IMR-90 (cell line): ENCODE data around the gene BCL11B. TPM values are rescaled to one million over a fixed set of nuclear protein-coding genes. Genes with fewer than 3 reads are reported as not detected.

Experiments used
- ATAC-seq: fragments of 200-7000 bp; cut with Tn5 transposase; 2 replicates; pipeline ENCODE4 v1.9.1; 2020; ENCODE audit warnings: low read depth, mild to moderate bottlenecking, moderate library complexity
- BruUV-seq: library from RNA; stranded (reverse); fragments of 400-500 nt; replicated peaks from 2 replicates; lab custom pipeline; 2021; lab: Mats Ljungman, UMichigan
- CTCF ChIA-PET: fragments of 300-600 bp; formaldehyde crosslinking; extraction: SDS; loops from one replicate; lab custom pipeline; 2021; ENCODE audit warnings: antibody characterized with exemption; lab: Yijun Ruan, JAX
- POLR2A ChIA-PET: fragments of 300-600 bp; sonication (Branson Sonifier 250); formaldehyde crosslinking; loops from one replicate; lab custom pipeline; 2022; ENCODE audit warnings: antibody characterized with exemption; ENCODE audit not compliant: unreplicated experiment; lab: Charles Lee
- DNase-seq: peaks from one replicate; pipeline ENCODE4 v3.0.0; 2013
- H2AFZ ChIP-seq: replicated peaks from 2 replicates; pipeline ENCODE3; 2013; ENCODE audit warnings: low read length, mild to moderate bottlenecking; ENCODE audit not compliant: poor library complexity
- H2AK5ac ChIP-seq: 2 replicates; pipeline ENCODE4 v1.6.1; 2013; ENCODE audit warnings: low read depth, low read length, inconsistent platforms
- H2AK9ac ChIP-seq: replicated peaks from 2 replicates; pipeline ENCODE3; 2013; ENCODE audit warnings: mild to moderate bottlenecking, low read depth, low read length, moderate library complexity; ENCODE audit not compliant: poor library complexity
- H2BK120ac ChIP-seq: 2 replicates; pipeline ENCODE4 v1.6.1; 2013; ENCODE audit warnings: low read depth, low read length, inconsistent platforms
- H2BK15ac ChIP-seq: 3 replicates; pipeline ENCODE4 v1.6.1; 2013; ENCODE audit warnings: low read depth, low read length, inconsistent platforms
- H2BK20ac ChIP-seq: 2 replicates; pipeline ENCODE4 v1.6.1; 2013; ENCODE audit warnings: low read depth, mild to moderate bottlenecking, inconsistent platforms, low read length, moderate library complexity
- H2BK5ac ChIP-seq: 2 replicates; pipeline ENCODE4 v1.6.1; 2013; ENCODE audit warnings: mild to moderate bottlenecking, low read depth, low read length, inconsistent platforms; ENCODE audit not compliant: poor library complexity, severe bottlenecking
- H3K14ac ChIP-seq: replicated peaks from 2 replicates; pipeline ENCODE4 v1.6.1; 2013; ENCODE audit warnings: low read depth, low read length, inconsistent platforms
- H3K18ac ChIP-seq: 2 replicates; pipeline ENCODE4 v1.6.1; 2013; ENCODE audit warnings: low read depth, low read length, control low read depth
- H3K23ac ChIP-seq: 2 replicates; pipeline ENCODE4 v1.6.1; 2013; ENCODE audit warnings: low read depth, low read length, inconsistent platforms
- H3K27ac ChIP-seq: 2 replicates; pipeline ENCODE4 v1.5.1; 2013; ENCODE audit warnings: mild to moderate bottlenecking, control low read depth, low read length; ENCODE audit not compliant: insufficient read depth
- H3K27me3 ChIP-seq: 2 replicates; pipeline ENCODE4 v1.6.1; 2013; ENCODE audit warnings: low read length; ENCODE audit not compliant: control insufficient read depth, insufficient read depth
- H3K36me3 ChIP-seq: 2 replicates; pipeline ENCODE4 v1.6.1; 2013; ENCODE audit warnings: low read length, mixed read lengths; ENCODE audit not compliant: control insufficient read depth, insufficient read depth
- H3K4ac ChIP-seq: 2 replicates; pipeline ENCODE4 v1.6.1; 2013; ENCODE audit warnings: low read depth, low read length, inconsistent platforms
- H3K4me1 ChIP-seq: 2 replicates; pipeline ENCODE4 v1.6.1; 2013; ENCODE audit warnings: low read length, mixed read lengths; ENCODE audit not compliant: control insufficient read depth, insufficient read depth
- H3K4me2 ChIP-seq: 2 replicates; pipeline ENCODE4 v1.6.1; 2013; ENCODE audit warnings: low read depth, mild to moderate bottlenecking, control low read depth, low read length, moderate library complexity
- H3K4me3 ChIP-seq: 2 replicates; pipeline ENCODE4 v1.5.1; 2013; ENCODE audit warnings: low read depth, mild to moderate bottlenecking, control low read depth, low read length, moderate library complexity; ENCODE audit not compliant: insufficient read depth
- H3K56ac ChIP-seq: 2 replicates; pipeline ENCODE4 v1.6.1; 2013; ENCODE audit warnings: low read length, inconsistent platforms; ENCODE audit not compliant: insufficient read depth; ENCODE audit errors: extremely low read depth
- H3K79me1 ChIP-seq, 2 experiments: 2 replicates each; pipeline ENCODE4 v1.6.1; 2013; ENCODE audit warnings: low read length in 2 of 2, inconsistent platforms in 1 of 2, low read depth in 1 of 2
- H3K9ac ChIP-seq: 2 replicates; pipeline ENCODE4 v1.6.1; 2013; ENCODE audit warnings: low read depth, low read length, control low read depth
- H3K9me1 ChIP-seq: 2 replicates; pipeline ENCODE4 v1.6.1; 2013; ENCODE audit warnings: low read length, inconsistent platforms; ENCODE audit not compliant: insufficient read depth
- H3K9me3 ChIP-seq: 2 replicates; pipeline ENCODE4 v1.6.1; 2013; ENCODE audit warnings: low read length; ENCODE audit not compliant: control insufficient read depth, insufficient read depth
- H4K20me1 ChIP-seq: 2 replicates; pipeline ENCODE4 v1.6.1; 2013; ENCODE audit warnings: low read length, inconsistent platforms; ENCODE audit not compliant: insufficient read depth
- H4K5ac ChIP-seq: 2 replicates; pipeline ENCODE4 v1.6.1; 2013; ENCODE audit warnings: mild to moderate bottlenecking, low read depth, low read length, control low read depth
- H4K8ac ChIP-seq, 2 experiments: 2 replicates each; pipeline ENCODE4 v1.6.1; 2013; ENCODE audit warnings: low read depth in 2 of 2, low read length in 2 of 2, control low read depth in 1 of 2, inconsistent platforms in 1 of 2
- H4K91ac ChIP-seq: 2 replicates; pipeline ENCODE4 v1.6.1; 2013; ENCODE audit warnings: low read depth, low read length, inconsistent platforms; ENCODE audit not compliant: insufficient read depth
- BHLHE40 ChIP-seq: fragments of 150-350 bp; IDR thresholded peaks from 2 replicates; pipeline ENCODE4 v1.6.1; 2016; ENCODE audit warnings: mild to moderate bottlenecking, low read depth, low read length
- CEBPB ChIP-seq: IDR thresholded peaks from 2 replicates; pipeline ENCODE4 v1.6.1; 2012; ENCODE audit warnings: low read depth, low read length, improper control_type of control experiment
- FOS ChIP-seq: fragments of 150-350 bp; IDR thresholded peaks from 2 replicates; pipeline ENCODE4 v1.6.1; 2016; ENCODE audit warnings: low read depth, low read length
- MAFK ChIP-seq: IDR thresholded peaks from 2 replicates; pipeline ENCODE4 v1.6.1; 2012; ENCODE audit warnings: low read depth, low read length, improper control_type of control experiment
- MAZ ChIP-seq: IDR thresholded peaks from 2 replicates; pipeline ENCODE4 v1.6.1; 2012; ENCODE audit warnings: low read depth, mild to moderate bottlenecking, low read length, improper control_type of control experiment, moderate library complexity, borderline replicate concordance
- MXI1 ChIP-seq: IDR thresholded peaks from 2 replicates; pipeline ENCODE4 v1.6.1; 2012; ENCODE audit warnings: low read depth, mild to moderate bottlenecking, low read length, moderate library complexity, borderline replicate concordance
- NFE2L2 ChIP-seq: fragments of 150-350 bp; IDR thresholded peaks from 2 replicates; pipeline ENCODE4 v1.6.1; 2016; ENCODE audit warnings: low read depth, mild to moderate bottlenecking, low read length
- POLR2A ChIP-seq: IDR thresholded peaks from 2 replicates; pipeline ENCODE4 v1.6.1; 2012; ENCODE audit warnings: mild to moderate bottlenecking, low read depth, low read length
- RAD21 ChIP-seq: IDR thresholded peaks from 2 replicates; pipeline ENCODE4 v1.6.1; 2012; ENCODE audit warnings: low read length, improper control_type of control experiment
- RCOR1 ChIP-seq: IDR thresholded peaks from 2 replicates; pipeline ENCODE4 v1.6.1; 2012; ENCODE audit warnings: mild to moderate bottlenecking, low read length, improper control_type of control experiment; ENCODE audit not compliant: insufficient replicate concordance
- RFX5 ChIP-seq: IDR thresholded peaks from 2 replicates; pipeline ENCODE4 v1.8.0; 2012; ENCODE audit warnings: low read depth, mild to moderate bottlenecking, low read length, moderate library complexity
- SMC3 ChIP-seq: fragments of 150-350 bp; IDR thresholded peaks from 2 replicates; pipeline ENCODE4 v1.6.1; 2016; ENCODE audit warnings: low read depth, mild to moderate bottlenecking, antibody characterized with exemption, low read length, moderate library complexity
- WGBS, 2 experiments: methylation state at CpG; one replicate each; pipeline versions ENCODE4 v1.1.5 to v1.1.7; 2013; ENCODE audit warnings: missing lambda C conversion rate in 2 of 2; ENCODE audit not compliant: insufficient read length in 1 of 2; ENCODE audit errors: extremely low coverage in 2 of 2; 5-methylcytosine and 5-hydroxymethylcytosine counted together
- dilution Hi-C: fragments of 300-500 bp; cut with HindIII; formaldehyde crosslinking; loops from one replicate; pipeline ENCODE4 v1.14.3; 2018; ENCODE audit warnings: low sequenced_read_pairs; ENCODE audit not compliant: unreplicated experiment
- in situ Hi-C: fragments of 300-500 bp; cut with MboI; formaldehyde crosslinking; loops from 3 replicates; pipeline ENCODE4 v1.14.3; 2019; ENCODE audit warnings: low sequenced_read_pairs, inconsistent platforms, mixed read lengths
- intact Hi-C: fragments of 100-400 bp; cut with micrococcal nuclease; formaldehyde crosslinking; loops from 2 replicates; pipeline ENCODE4 v1.10.0; 2022
- polyA plus RNA-seq, 3 experiments: library from polyadenylated mRNA; depleted of rRNA; stranded (reverse); fragments of >200 nt; gene quantifications; 2 replicates each; pipeline ENCODE4 v1.2.3, GENCODE V29; 2012; ENCODE audit warnings: low replicate concordance in 1 of 3
- total RNA-seq: library from RNA; depleted of rRNA; stranded (reverse); fragments of >200 nt; gene quantifications from 2 replicates; pipeline ENCODE4 v1.2.3, GENCODE V29; 2012
- TF ChIP-seq, protein P1 (sequence below): fragments of 150-350 bp; IDR thresholded peaks from 2 replicates; pipeline ENCODE4 v1.6.1; 2017; ENCODE audit warnings: mild to moderate bottlenecking, antibody characterized with exemption, low read length, low read depth
- TF ChIP-seq, protein P2 (sequence below): fragments of 150-350 bp; IDR thresholded peaks from 2 replicates; pipeline ENCODE4 v1.6.1; 2016; ENCODE audit warnings: low read depth, mild to moderate bottlenecking, low read length, moderate library complexity, borderline replicate concordance
- TF ChIP-seq, protein P3 (sequence below): conservative IDR thresholded peaks from 2 replicates; pipeline ENCODE4 v1.5.1; 2012; ENCODE audit warnings: mild to moderate bottlenecking, low read depth, low read length, improper control_type of control experiment

The BCL11B gene
- total and polyA plus RNA-seq, 2 of the 4 experiments (the other 2 are of a cell fraction) = under 0.01 TPM; not detected in 1

DNA sequence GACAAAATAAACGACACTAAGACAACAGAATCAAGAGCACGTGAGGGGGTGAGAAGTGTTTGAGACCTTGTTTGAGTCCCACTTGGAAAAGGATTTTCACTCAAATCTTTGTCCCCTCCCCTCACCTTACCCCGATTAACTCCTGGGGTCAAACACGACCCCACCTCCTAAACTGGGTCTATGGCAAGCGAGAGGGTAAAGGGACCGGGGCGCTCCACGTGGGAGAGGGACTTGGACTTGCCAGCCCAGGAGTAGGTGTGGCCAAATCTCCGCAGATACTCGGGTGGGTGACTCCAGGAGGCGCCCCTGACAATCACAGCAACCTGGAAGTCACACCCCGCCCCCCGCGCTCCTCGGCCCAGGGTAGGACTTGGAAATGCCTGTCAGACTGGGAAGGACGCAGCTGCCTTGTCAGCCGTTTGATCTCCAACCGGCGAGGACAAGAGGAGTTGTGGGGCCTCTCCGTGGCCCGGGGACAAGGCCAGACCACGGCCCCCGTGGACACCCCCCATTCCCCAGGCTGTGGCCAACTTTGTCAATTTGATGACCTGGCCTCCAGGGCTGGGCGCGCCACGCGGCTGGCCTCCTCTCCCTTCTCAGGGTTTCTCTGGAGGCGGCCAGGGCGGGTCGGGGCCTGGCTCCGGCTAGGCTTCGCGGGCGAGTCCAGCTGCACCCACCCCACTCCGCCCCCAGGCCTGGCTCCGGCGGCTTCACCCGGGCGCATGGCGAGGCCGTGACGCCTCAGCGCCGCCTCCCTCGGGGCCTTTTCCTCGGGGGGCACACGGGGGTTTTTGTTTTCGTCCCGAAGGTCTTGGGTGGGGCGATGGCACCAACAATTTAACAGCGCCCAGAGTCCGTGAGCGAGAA lies 1.1 kb upstream of the BCL11B start:
- Histone ChIP-seq H2AK9ac (no peak overlapping the region), H2BK20ac (no peak overlapping the region), H2BK120ac (no peak overlapping the region), H3K23ac (no peak overlapping the region), H4K8ac (no peak overlapping the region), H3K4ac (no peak overlapping the region), H2BK5ac (no peak overlapping the region), H3K9me1 (no peaks in the 10 kb centered on the region), H3K9me3 (no peaks in the 10 kb centered on the region), H4K20me1 (no peaks in the 10 kb centered on the region), H2BK15ac (no peak overlapping the region), H3K27ac (no peak overlapping the region), H3K9ac (no peak overlapping the region), H3K79me1 (no peaks in the 10 kb centered on the region), H2AFZ (peak overlapping the region; percentile 56), H3K14ac (no peak overlapping the region), H4K91ac (no peak overlapping the region), H3K56ac (no peak overlapping the region), H3K4me1 (peaks cover 1% of the 10 kb centered on the region; the same call in 1 of the 2 replicates), H4K5ac (no peak overlapping the region), H3K27me3 (peaks cover 63% of the 10 kb centered on the region), H2AK5ac (no peak overlapping the region), H3K4me3 (no peak overlapping the region), H3K18ac (no peak overlapping the region), H3K4me2 (no peak overlapping the region; the same call in 1 of the 2 replicates), H3K36me3 (no peaks in the 10 kb centered on the region)
- POLR2A ChIA-PET = no interaction called here
- in situ Hi-C loops (no loop called here), dilution Hi-C loops (no loop called here), intact Hi-C loops (no loop called here)
- BruUV-seq = no TSS peak
- 6% methylated on average over 21 of the region's 53 CpGs; no CpG with 5 or more reads in 1 of the 2 experiments for WGBS, 2 experiments
- CTCF ChIA-PET = no interaction called here
- ATAC-seq (no peak), DNase-seq (no peak)
- TF ChIP-seq SMC3 = no peak
- TF ChIP-seq BHLHE40 = no peak
- TF ChIP-seq RCOR1 = no peak
- no peak for TF ChIP-seq MXI1
- no peak for TF ChIP-seq FOS
- no peak for TF ChIP-seq RFX5
- no peak for TF ChIP-seq MAFK
- TF ChIP-seq MAZ = no peak
- TF ChIP-seq CEBPB = no peak
- no peak for TF ChIP-seq NFE2L2
- TF ChIP-seq, protein P1, sequence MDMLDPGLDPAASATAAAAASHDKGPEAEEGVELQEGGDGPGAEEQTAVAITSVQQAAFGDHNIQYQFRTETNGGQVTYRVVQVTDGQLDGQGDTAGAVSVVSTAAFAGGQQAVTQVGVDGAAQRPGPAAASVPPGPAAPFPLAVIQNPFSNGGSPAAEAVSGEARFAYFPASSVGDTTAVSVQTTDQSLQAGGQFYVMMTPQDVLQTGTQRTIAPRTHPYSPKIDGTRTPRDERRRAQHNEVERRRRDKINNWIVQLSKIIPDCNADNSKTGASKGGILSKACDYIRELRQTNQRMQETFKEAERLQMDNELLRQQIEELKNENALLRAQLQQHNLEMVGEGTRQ = no peak
- TF ChIP-seq, protein P2, sequence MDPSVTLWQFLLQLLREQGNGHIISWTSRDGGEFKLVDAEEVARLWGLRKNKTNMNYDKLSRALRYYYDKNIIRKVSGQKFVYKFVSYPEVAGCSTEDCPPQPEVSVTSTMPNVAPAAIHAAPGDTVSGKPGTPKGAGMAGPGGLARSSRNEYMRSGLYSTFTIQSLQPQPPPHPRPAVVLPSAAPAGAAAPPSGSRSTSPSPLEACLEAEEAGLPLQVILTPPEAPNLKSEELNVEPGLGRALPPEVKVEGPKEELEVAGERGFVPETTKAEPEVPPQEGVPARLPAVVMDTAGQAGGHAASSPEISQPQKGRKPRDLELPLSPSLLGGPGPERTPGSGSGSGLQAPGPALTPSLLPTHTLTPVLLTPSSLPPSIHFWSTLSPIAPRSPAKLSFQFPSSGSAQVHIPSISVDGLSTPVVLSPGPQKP = no peak
- TF ChIP-seq RAD21 = no peak
- TF ChIP-seq, protein P3, sequence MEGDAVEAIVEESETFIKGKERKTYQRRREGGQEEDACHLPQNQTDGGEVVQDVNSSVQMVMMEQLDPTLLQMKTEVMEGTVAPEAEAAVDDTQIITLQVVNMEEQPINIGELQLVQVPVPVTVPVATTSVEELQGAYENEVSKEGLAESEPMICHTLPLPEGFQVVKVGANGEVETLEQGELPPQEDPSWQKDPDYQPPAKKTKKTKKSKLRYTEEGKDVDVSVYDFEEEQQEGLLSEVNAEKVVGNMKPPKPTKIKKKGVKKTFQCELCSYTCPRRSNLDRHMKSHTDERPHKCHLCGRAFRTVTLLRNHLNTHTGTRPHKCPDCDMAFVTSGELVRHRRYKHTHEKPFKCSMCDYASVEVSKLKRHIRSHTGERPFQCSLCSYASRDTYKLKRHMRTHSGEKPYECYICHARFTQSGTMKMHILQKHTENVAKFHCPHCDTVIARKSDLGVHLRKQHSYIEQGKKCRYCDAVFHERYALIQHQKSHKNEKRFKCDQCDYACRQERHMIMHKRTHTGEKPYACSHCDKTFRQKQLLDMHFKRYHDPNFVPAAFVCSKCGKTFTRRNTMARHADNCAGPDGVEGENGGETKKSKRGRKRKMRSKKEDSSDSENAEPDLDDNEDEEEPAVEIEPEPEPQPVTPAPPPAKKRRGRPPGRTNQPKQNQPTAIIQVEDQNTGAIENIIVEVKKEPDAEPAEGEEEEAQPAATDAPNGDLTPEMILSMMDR = no peak
- no peak for TF ChIP-seq POLR2A
